ENCODE measurements around the gene COX4I2.

DNA sequence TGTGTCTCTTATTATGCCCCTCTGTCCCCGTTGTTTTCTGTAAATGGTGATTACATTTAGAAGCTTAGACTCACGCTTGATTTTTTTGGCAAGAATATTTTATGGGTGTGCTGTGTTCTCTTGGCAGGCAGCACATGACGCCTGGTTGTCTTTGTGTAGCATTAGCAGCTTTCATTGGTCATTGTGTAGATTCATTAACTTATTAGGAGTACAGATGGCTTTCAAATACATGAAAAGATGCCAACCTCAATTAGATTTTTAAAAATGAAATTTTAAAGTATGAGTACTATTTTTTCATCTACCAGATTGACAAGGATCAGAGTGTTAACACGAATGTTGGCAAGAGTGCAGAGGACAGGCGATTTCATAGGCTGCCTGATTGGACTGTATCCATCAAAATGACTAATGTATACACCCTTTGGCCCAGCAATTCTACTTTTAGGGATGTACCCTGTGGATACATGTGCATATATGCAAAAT, 15.2 kb downstream of the COX4I2 start:
- TF ChIP-seq, protein P1, sequence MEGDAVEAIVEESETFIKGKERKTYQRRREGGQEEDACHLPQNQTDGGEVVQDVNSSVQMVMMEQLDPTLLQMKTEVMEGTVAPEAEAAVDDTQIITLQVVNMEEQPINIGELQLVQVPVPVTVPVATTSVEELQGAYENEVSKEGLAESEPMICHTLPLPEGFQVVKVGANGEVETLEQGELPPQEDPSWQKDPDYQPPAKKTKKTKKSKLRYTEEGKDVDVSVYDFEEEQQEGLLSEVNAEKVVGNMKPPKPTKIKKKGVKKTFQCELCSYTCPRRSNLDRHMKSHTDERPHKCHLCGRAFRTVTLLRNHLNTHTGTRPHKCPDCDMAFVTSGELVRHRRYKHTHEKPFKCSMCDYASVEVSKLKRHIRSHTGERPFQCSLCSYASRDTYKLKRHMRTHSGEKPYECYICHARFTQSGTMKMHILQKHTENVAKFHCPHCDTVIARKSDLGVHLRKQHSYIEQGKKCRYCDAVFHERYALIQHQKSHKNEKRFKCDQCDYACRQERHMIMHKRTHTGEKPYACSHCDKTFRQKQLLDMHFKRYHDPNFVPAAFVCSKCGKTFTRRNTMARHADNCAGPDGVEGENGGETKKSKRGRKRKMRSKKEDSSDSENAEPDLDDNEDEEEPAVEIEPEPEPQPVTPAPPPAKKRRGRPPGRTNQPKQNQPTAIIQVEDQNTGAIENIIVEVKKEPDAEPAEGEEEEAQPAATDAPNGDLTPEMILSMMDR (conservative IDR thresholded peaks at IDR 0.05; ENCODE audit: low read length) = no peak
- TF ChIP-seq EZH2phosphoT487 (IDR thresholded peaks at IDR 0.05; ENCODE audit: borderline replicate concordance, low read depth, low read length) = no peak

Measured in OCI-LY7 (cell line).